Endothelial cell of umbilical vein (primary cell): ENCODE results near the gene FAM204A. TPM values are rescaled to one million over a fixed set of nuclear protein-coding genes. Genes with fewer than 3 reads are reported as not detected.

Experiments used
- BruUV-seq: library from RNA; stranded (reverse); fragments of 400-500 nt; replicated peaks from 2 replicates; lab custom pipeline; 2021; lab: Mats Ljungman, UMichigan
- CTCF ChIA-PET: fragments of 300-600, 350-600 bp; sonication (Branson Sonifier 250); formaldehyde crosslinking; loops from one replicate; lab custom pipeline; 2021; ENCODE audit warnings: antibody characterized with exemption, inconsistent platforms; lab: Charles Lee
- POLR2A ChIA-PET: fragments of 300-600, 350-600 bp; sonication (Branson Sonifier 250); formaldehyde crosslinking; loops from one replicate; lab custom pipeline; 2021; ENCODE audit warnings: antibody characterized with exemption, inconsistent platforms; lab: Charles Lee
- DNase-seq: peaks from one replicate; pipeline ENCODE4 v3.0.0-alpha.2; 2011; ENCODE audit warnings: low read depth, low spot score
- FAIRE-seq: peaks from 2 replicates; lab custom pipeline; 2011; peaks lifted over from hg19 to GRCh38; lab: Jason Lieb, UNC
- H2AFZ ChIP-seq: 2 replicates; pipeline ENCODE4 v1.6.0; 2012; ENCODE audit warnings: low read depth, low read length, control low read depth, inconsistent platforms
- H3K27ac ChIP-seq: 2 replicates; pipeline ENCODE4 v1.5.1; 2011; ENCODE audit warnings: low read depth, mild to moderate bottlenecking, control low read depth, low read length, moderate library complexity; ENCODE audit not compliant: insufficient read depth
- H3K27me3 ChIP-seq, 2 experiments: 2 replicates each; pipeline versions ENCODE4 v1.6.0 to v1.6.1; 2011; ENCODE audit warnings: low read length in 2 of 2, mixed read lengths in 1 of 2; ENCODE audit not compliant: control insufficient read depth in 2 of 2, insufficient read depth in 2 of 2
- H3K36me3 ChIP-seq, 2 experiments: 2 replicates in 1 of 2; 3 replicates in 1 of 2; pipeline ENCODE4 v1.5.1; 2011; ENCODE audit warnings: low read length in 2 of 2, mild to moderate bottlenecking in 1 of 2, moderate library complexity in 1 of 2; ENCODE audit not compliant: control insufficient read depth in 2 of 2, insufficient read depth in 2 of 2; ENCODE audit errors: extremely low read depth in 1 of 2
- H3K4me1 ChIP-seq: 3 replicates; pipeline ENCODE4 v1.5.1; 2011; ENCODE audit warnings: mild to moderate bottlenecking, low read length; ENCODE audit not compliant: control insufficient read depth, insufficient read depth; ENCODE audit errors: extremely low read depth
- H3K4me2 ChIP-seq: 2 replicates; pipeline ENCODE4 v1.6.1; 2011; ENCODE audit warnings: low read length, control low read depth, mixed read lengths; ENCODE audit not compliant: insufficient read depth
- H3K4me3 ChIP-seq, 3 experiments: fragments of 200-600 bp in 1 of 3; sonication (generic), shearing (Covaris generic) in 1 of 3; replicated peaks in 1 of 3; 2 replicates each; pipeline ENCODE4 v1.5.1; 2011 to 2016; ENCODE audit warnings: control low read depth in 3 of 3, low read length in 3 of 3, mild to moderate bottlenecking in 2 of 3, inconsistent platforms in 1 of 3, low read depth in 1 of 3, moderate library complexity in 1 of 3; ENCODE audit not compliant: insufficient read depth in 1 of 3
- H3K79me2 ChIP-seq: 2 replicates; pipeline ENCODE4 v1.6.0; 2012; ENCODE audit warnings: low read length, inconsistent platforms; ENCODE audit not compliant: control insufficient read depth, insufficient read depth
- H3K9ac ChIP-seq: replicated peaks from 2 replicates; pipeline ENCODE3; 2011; ENCODE audit warnings: low read length, control low read depth; ENCODE audit not compliant: insufficient read depth; ENCODE audit errors: extremely low read depth
- H3K9me1 ChIP-seq: replicated peaks from 3 replicates; pipeline ENCODE4 v1.6.0; 2011; ENCODE audit warnings: mild to moderate bottlenecking, low read length; ENCODE audit not compliant: control insufficient read depth, insufficient read depth; ENCODE audit errors: extremely low read depth
- H3K9me3 ChIP-seq: replicated peaks from 2 replicates; pipeline ENCODE4 v1.5.1; 2012; ENCODE audit warnings: low read length, inconsistent platforms; ENCODE audit not compliant: control insufficient read depth, insufficient read depth
- H4K20me1 ChIP-seq: replicated peaks from 2 replicates; pipeline ENCODE3; 2011; ENCODE audit warnings: mild to moderate bottlenecking, low read length; ENCODE audit not compliant: control insufficient read depth, insufficient read depth; ENCODE audit errors: extremely low read depth
- EZH2 ChIP-seq: IDR thresholded peaks from 2 replicates; pipeline ENCODE4 v1.6.1; 2012; ENCODE audit warnings: borderline replicate concordance, low read depth, mild to moderate bottlenecking, moderate library complexity, low read length, inconsistent platforms; ENCODE audit not compliant: severe bottlenecking
- FOS ChIP-seq: IDR thresholded peaks from 2 replicates; pipeline ENCODE4 v1.6.1; 2011; ENCODE audit warnings: mild to moderate bottlenecking, low read length, moderate library complexity, borderline replicate concordance; ENCODE audit not compliant: insufficient read depth
- GATA2 ChIP-seq: IDR thresholded peaks from 2 replicates; pipeline ENCODE4 v1.7.0; 2011; ENCODE audit warnings: low read depth, mild to moderate bottlenecking, moderate library complexity, mixed read lengths, low read length; ENCODE audit not compliant: insufficient read length, insufficient read depth
- JUN ChIP-seq: IDR thresholded peaks from 2 replicates; pipeline ENCODE4 v1.6.1; 2011; ENCODE audit warnings: borderline replicate concordance, low read depth; ENCODE audit not compliant: insufficient read length, insufficient read depth
- MYC ChIP-seq: IDR thresholded peaks from one replicate; pipeline ENCODE4 v1.6.1; 2011; ENCODE audit warnings: mild to moderate bottlenecking, low read depth, low read length
- POLR2A ChIP-seq: IDR thresholded peaks from 2 replicates; pipeline ENCODE4 v1.6.1; 2012; ENCODE audit warnings: low read depth, mild to moderate bottlenecking, control low read depth, low read length
- POLR2AphosphoS5 ChIP-seq: IDR thresholded peaks from 2 replicates; pipeline ENCODE4 v1.6.1; 2012; ENCODE audit warnings: low read depth, mild to moderate bottlenecking, control low read depth, low read length, moderate library complexity; ENCODE audit not compliant: insufficient read depth
- dilution Hi-C: fragments of 300-500 bp; cut with MboI; formaldehyde crosslinking; loops from one replicate; pipeline ENCODE4 v1.15.0; 2019; ENCODE audit warnings: low sequenced_read_pairs; ENCODE audit not compliant: extremely low pct_ligation_motif_present
- intact Hi-C: fragments of 100-400 bp; cut with micrococcal nuclease; formaldehyde crosslinking; loops from one replicate; pipeline ENCODE4 v1.10.0; 2022
- polyA plus RNA-seq, 4 experiments: library from polyadenylated mRNA; depleted of rRNA in 3 of 4; stranded (reverse) in 3 of 4; unstranded in 1 of 4; fragments of >200 nt; gene quantifications; 2 replicates each; pipeline versions ENCODE4 v1.2.1 to v1.2.3, GENCODE V29; 2011 to 2012; ENCODE audit warnings: missing spikeins in 1 of 4
- total RNA-seq: library from RNA; stranded (reverse); gene quantifications from 2 replicates; pipeline ENCODE4 v1.2.3, GENCODE V29; 2021
- TF ChIP-seq, protein P1 (sequence below), 2 donors: IDR thresholded peaks; 1 replicate in 1 of 2; 2 replicates in 1 of 2; pipeline ENCODE4 v1.5.1; 2011; ENCODE audit warnings: low read length in 2 of 2, mild to moderate bottlenecking in 2 of 2, moderate library complexity in 2 of 2, control low read depth in 1 of 2, inconsistent platforms in 1 of 2, low read depth in 1 of 2; ENCODE audit not compliant: insufficient read depth in 1 of 2; ENCODE audit errors: extremely low read depth in 1 of 2
- TF ChIP-seq, protein P2 (sequence below): IDR thresholded peaks from 2 replicates; pipeline ENCODE4 v1.6.1; 2011; ENCODE audit not compliant: insufficient read depth, insufficient read length

The FAM204A gene
- total and polyA plus RNA-seq, 2 donors (not counting 3 experiments of a cell fraction or from before 2014, with no cell fraction given): 11.1 to 73.7 TPM

DNA sequence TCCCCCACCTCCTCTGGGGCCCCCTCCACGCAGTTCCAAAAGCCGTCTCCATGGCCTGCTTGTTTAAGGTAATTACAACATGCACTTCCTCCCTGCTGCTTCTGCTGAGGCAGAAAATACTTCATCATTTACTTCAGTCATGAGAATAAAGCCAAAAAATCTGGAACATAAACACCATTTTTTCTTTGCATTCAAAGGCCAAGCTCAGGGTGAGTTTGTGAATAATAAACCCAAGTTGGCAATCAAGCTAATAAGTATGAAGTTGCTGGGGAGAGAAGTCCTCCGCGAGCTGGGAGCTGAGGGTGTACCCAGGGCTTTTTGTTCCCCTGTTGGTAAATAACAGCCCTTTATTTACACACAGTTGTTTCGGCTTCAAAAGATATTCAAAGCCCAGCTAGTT is 70.5 kb downstream of the FAM204A start:
- Histone ChIP-seq H3K27ac (no peak overlapping the region), H3K4me1 (no peaks in the 10 kb centered on the region), H3K4me2 (no peak overlapping the region), H3K9ac (no peak overlapping the region), H3K9me3 (no peaks in the 10 kb centered on the region), H3K27me3 (peaks cover 9 to 15% of the 10 kb centered on the region in 2 experiments), H3K4me3 (no peak overlapping the region), H4K20me1 (no peaks in the 10 kb centered on the region), H3K36me3 (no peaks in the 10 kb centered on the region), H2AFZ (no peak overlapping the region), H3K79me2 (no peaks in the 10 kb centered on the region), H3K9me1 (no peaks in the 10 kb centered on the region)
- TF ChIP-seq MYC (no peak), POLR2A (no peak), GATA2 (no peak), JUN (no peak), FOS (no peak), POLR2AphosphoS5 (no peak), EZH2 (no peak)
- TF ChIP-seq, protein P1, sequence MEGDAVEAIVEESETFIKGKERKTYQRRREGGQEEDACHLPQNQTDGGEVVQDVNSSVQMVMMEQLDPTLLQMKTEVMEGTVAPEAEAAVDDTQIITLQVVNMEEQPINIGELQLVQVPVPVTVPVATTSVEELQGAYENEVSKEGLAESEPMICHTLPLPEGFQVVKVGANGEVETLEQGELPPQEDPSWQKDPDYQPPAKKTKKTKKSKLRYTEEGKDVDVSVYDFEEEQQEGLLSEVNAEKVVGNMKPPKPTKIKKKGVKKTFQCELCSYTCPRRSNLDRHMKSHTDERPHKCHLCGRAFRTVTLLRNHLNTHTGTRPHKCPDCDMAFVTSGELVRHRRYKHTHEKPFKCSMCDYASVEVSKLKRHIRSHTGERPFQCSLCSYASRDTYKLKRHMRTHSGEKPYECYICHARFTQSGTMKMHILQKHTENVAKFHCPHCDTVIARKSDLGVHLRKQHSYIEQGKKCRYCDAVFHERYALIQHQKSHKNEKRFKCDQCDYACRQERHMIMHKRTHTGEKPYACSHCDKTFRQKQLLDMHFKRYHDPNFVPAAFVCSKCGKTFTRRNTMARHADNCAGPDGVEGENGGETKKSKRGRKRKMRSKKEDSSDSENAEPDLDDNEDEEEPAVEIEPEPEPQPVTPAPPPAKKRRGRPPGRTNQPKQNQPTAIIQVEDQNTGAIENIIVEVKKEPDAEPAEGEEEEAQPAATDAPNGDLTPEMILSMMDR (IDR thresholded peaks at IDR 0.05; ENCODE audit: extremely low read depth in 1 of 2, insufficient read depth in 1 of 2, low read depth in 1 of 2, low read length in 2 of 2): no peak
- TF ChIP-seq, protein P2, sequence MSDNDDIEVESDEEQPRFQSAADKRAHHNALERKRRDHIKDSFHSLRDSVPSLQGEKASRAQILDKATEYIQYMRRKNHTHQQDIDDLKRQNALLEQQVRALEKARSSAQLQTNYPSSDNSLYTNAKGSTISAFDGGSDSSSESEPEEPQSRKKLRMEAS: no peak
- ChIA-PET POLR2A (no interaction called here), CTCF (interaction anchor here (1.5 kb wide), 1 partner anchor 12 kb away, joined by 3 read pairs; no protein-coding TSS in a partner anchor)
- BruUV-seq: no TSS peak
- FAIRE-seq (no peak), DNase-seq (no peak)
- intact Hi-C loops (no loop called here), dilution Hi-C loops (no loop called here)
